Daoy (cell line): ENCODE results near the gene DPYSL3. TPM values are rescaled to one million over a fixed set of nuclear protein-coding genes. Genes with fewer than 3 reads are reported as not detected.
A peak's percentile ranks its signal among the peaks of the same experiment; 100 is the strongest.

ENCODE experiments used
- DNase-seq: peaks from one replicate; pipeline ENCODE4 v3.0.0-alpha.2; 2015; ENCODE audit warnings: low read depth
- total RNA-seq: library from RNA; depleted of rRNA; stranded (reverse); fragments of >200 nt; shearing (Covaris generic); gene quantifications from 2 replicates; pipeline ENCODE4 v1.2.3, GENCODE V29; 2014

The DPYSL3 gene
- total RNA-seq, 1 experiment from 2014 or later = 141 TPM

DNA sequence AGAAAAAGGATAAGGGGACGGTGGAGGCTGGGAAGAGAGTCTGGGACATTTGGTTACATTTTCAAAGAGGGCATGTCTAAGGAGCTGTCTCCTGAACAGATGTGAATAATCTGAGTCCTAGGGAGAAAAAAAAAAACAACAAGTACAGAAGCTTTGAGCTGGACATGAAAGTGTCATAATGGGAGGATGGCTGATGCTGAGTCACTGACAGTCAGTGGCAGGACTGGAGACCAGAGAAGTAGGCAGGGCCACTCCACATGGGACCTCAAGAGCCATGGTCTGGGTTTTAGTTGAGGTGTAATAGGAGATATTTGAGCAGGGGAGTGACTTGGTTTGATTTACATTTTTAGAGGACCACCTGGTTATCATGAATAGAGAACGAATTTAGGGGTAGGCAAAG is 70.6 kb downstream of the DPYSL3 start:
- DNase-seq = peak; percentile 64

DNA sequence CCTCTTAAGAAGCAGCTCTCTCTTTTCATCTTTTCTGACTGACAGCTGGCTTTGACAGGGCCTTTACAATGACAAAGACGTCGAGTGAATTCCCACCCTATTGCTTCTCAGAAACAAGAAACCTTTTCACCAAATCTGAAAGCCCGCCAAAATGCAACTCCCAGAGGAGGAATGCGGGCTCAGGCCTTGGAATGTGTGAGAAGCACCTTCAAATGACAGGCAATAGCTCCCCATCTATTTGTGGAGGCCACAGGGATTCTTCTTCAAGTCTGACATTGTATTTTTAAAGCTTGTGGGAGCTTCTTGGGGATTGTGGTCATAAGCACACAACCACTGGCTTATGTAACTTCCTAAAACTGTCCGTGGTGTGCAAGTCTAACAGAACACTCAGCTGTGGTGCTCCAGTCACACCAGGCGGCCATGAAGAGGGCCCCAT is 72.7 kb downstream of the DPYSL3 start:
- peak; percentile 37 for DNase-seq

DNA sequence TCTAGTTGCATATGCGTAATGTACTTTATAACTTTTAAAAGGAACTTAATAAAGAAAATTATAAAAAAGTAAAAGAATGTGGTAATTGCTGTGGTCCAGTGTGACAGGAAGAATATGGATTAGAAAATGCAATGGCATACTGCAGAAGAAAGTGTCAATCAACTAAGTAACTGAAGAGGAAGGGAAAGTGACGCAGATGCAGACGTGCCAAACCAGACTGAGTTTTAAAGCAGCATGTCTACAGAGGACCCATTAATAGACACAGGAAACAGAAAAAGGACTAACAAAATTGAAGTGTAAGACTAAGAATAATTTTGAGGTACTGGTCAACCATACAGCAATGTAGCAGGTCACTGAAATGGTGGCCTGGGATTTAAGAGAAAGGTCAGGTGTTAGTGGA is 73.3 kb downstream of the DPYSL3 start:
- no peak for DNase-seq

DNA sequence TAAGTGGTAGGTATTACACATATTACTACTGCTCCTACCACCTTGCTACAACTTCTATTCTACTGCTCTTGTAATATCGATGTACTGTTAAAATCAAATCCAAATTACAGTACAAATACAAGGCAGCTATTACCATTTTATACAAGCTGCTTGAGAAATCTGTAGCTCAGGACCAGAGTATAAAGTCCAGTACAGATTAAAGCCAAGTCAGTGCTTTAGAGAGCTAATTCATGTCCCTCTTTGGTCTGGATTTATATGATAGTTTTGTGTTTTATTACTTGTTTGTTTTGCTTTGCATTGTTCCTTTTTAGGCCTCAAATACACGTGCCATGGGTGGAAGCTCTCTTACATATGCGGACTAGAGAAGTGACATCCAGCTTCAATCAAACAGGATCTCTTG is 75.8 kb downstream of the DPYSL3 start:
- DNase-seq = no peak

DNA sequence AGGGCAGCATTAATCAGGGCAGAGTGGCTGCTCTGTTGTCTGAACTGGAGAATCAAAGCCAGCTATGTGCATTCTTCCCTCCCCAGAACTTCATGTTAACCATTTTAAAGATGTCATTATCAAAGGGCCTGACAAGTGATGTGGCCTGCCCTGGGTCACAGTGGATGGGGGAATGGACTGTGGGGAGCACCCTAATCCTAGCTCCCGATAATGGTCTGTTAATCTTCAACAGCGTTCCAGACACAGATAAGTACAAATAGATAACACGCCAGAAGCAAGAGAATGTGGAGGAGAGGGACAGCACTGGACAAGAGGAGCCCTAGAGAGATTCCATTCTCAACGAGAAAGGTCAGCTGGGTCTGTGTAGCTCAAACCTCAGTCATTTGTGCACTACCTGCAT is 77.5 kb downstream of the DPYSL3 start:
- DNase-seq = no peak

DNA sequence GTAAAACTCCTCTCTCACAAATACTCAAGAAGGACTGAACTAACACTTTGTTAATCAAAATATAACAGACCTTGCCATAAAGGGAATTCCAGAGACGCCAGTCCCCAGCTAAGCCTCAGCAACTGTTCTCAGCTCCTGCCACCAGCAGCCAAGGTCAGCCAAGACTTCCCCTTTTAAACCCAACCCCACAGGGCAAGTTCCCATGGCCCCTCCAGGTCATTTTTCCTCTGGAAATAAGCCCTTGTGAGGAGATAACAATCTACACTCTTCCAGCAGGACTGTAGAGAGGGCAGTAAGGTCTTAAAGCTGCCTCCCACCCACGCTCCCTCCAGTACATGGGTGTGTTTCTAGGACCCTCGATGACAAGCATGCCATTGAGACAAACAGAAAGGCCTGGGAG is 78.3 kb downstream of the DPYSL3 start:
- no peak for DNase-seq

DNA sequence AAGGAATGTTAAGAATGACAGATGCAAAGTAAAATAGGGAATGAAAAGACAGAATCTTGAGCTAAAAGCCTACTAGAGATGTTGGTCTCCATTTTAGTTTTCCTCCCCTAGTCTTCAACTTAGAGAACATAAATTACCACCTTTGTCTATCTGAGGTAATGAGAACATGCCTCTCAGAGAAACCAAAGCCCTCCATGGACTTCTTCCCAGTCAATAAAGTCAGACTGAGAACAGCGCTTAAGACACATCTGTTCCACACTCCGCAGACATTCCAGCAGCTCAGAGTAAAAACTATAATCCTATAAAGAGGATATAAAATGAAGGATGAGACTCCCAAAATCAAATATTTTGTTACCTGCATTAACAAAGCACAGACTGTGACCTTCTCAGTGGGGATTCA is 79.2 kb downstream of the DPYSL3 start:
- no peak for DNase-seq

DNA sequence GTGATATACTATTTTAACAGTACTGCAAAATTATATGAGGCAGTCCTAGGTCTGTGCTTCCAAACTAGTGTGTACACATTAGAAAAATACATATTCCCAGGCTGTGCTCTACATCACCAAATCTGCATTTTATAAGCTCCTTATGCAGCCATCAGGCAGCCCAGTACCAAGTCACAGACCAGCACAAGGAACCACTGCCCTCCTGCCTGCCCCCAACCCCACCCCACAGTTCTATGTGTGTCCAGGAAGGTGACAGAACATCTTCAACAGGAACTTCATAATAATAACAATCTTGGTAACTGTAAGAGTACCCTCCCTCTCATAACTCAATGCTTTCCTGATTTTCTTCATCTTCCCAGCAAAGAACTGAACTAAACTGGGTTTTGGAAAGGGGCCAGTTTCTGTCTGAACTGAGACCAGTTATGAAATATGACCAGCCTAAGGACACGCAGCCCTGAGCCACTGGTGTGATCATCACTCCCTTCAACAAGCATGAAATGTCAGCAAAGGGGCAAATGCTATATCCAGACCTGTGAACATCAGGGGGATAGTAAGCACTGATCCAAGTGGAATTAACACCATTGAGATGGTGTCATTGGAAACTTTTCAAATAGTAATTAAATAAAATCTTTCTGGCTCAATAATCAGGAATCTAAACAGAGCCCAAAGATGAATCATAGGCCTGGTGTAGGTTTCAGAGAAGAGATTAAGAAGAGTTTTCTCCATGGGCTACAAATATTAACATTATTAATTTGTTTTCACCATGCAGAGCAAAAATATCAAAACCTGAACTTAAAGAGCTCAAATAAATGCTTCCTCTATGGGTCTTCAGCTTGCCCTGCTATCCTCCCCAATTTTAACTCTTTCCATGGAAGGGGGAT is 82.1 kb downstream of the DPYSL3 start:
- no peak for DNase-seq

DNA sequence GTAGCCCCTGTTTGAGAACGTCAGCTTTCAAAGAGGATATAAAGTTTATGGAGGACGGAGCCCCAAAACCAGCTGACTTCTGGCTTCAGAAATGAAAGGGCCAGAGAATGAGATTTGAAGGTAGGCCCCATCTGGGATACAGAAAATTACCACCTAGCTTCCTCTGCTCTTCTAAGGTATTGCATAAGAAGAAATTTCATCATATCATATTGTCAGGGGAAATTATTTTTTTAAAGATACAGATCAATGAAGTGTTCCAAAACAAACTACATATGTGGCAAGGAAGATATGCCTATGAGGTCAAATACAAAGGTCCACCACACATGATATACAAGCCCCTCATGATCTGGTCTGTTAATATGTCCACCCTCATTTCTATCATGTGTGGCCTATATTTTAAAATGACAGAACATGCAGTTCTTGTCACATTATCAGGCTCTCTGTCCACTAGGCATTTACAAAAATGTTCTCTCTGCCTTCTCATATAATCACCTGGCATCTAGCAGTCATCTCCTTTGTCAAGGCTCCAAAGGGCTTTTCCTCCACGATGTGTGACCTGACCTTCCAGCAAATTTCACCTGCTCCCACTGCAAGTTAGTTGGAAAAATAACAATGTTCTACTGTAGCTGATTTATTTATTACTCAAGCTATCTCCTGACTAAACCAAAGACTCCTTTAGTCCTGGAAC is 83.1 kb downstream of the DPYSL3 start:
- DNase-seq = no peak

DNA sequence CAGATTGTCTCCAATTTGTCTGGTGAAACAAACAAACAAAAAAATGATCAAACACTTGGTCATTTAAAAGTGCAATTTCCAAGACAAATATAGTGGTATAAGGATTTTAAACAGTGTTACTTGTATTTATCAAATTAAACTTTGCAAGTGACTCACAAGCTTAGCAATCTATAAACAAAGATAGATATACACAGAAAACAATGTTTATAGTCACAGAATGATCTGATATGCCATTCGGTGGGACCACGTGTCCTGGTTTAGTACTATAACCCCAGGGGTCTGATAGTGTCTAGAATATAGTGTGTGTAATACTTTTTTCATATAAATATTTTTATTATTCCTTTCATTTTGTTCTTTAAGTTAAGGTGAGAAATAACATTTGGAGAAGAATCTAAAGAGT is 91.3 kb downstream of the DPYSL3 start:
- no peak for DNase-seq

DNA sequence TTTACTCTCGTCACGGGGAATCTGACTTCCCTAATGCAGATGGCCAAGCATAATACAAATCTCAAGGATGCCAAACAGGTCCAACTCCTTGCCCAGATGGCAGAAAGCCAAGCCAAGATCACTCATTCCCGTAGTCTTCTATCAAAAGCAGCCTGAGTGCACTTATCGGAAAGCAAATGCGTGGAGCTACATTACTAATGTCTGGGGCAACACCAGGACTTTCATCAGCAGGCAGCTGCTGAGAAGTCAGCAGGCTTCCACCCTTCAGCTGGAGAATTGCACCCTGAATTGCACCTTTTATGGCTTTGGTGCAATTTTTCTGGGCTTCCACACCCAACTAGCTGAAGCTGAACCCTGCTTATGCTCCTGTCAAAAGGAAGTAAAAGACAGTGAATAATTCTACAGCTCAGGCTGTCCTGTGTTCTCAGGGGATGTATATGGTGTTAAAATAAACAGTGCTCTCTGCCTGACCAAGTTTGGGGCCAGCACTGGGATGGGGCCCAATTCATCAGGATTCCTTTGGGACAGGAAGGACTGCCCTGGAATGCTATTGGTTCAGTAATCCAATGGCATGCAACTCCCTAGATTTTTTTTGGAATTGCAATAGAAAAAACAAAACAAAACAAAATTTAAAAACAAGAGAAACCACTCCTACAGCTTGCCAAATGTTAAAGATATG is 92.6 kb downstream of the DPYSL3 start:
- DNase-seq = peak; percentile 42

DNA sequence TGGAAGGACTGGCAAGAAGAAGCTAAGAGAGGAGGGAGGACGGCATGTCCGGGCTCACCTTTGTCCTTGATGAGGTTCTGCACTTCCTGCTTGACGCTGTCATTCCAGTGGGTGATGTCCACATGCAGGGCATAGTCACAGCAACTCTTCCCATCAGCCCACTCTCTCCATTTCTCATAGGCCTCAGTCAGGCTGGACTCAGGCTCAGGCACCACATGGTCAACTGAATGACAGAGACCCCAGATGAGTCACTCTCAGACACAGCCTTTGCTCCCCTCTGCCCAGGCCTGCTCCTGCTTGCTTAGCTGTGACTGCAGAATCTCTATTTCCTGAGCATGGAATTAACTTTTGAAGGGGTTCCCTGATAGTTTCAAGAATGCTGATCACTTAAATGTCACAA is 94.2 kb downstream of the DPYSL3 start:
- no peak for DNase-seq

DNA sequence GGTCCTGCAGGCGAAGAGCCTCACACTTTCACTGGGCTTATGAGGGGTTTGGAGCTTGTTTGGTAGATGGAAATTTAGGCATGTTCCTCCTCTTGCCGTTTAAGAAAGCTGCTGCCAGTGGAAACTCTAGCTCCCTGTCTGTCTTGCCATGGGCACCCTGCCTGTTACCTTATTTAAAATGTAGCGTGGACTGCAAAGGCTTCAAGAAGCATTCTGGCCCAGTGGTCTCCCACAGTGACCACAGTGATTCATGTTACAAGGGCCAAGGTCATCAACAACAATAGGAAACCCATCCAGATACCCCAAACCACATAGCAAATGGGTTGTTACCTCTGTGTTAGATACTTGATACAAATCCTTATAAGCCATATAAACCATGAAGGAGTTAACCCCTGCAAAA is 96.6 kb downstream of the DPYSL3 start:
- no peak for DNase-seq

DNA sequence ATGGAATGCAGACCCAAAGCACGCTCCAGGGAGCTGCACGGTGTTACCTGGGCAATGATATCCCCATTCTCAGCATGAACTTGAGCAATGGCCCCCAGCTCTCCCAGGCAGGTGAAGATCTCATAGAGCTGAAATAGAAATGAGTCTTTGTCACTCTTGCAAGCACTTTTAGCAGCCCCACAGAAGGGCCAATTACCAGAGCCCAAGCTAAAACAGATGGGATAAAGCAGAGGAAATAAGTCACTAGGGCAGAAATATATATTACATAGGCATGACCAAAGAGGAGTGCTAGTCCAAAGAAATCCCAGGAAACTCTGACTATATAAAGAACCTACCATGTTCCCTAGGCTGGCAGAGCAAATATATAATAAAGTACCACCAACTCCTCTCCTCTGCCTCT is 97.3 kb downstream of the DPYSL3 start:
- no peak for DNase-seq

DNA sequence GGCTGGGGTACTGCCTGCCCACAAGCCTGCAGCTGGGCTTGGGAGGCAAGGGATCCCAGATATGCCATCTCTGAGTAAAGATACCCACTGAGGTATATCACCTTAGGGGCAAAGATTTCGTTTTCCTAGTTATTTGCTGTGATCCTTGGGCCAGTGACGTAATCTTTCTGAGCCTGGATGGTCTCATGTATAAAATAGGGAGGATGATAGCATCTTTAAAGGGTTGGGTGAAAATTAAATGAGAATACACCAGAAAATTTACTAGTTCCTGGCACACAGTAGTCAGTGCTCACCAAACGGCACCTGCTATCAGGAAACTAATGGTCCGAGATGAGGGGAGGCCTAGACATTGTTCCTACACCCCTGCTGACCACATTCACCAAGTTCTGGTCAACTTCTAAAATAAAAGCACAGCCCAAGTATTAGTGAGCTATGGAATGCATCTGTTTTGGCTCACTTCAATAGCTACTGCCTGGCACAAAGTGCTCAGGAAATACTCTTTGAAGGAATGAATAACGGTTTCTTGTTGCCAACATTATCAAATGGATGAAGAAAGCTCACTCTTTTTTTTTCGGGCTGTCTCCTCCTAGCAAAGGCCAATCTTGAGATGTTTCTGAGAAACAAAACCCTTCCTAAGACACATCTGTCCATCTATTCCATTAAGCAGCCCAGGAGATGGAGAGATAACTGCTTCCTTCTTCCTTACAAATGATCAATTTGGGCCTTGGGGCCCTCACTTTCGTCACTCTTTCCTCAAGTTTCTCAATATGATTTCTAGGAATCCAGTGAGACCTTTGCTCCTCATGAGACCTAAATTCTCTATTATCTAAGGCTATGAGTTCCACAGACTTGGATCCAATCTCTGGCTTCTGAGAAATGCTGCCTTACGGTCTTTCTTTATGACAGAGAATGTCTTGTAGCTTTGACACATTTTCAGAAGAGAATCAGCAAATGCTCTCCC is 98.2 kb downstream of the DPYSL3 start:
- no peak for DNase-seq

DNA sequence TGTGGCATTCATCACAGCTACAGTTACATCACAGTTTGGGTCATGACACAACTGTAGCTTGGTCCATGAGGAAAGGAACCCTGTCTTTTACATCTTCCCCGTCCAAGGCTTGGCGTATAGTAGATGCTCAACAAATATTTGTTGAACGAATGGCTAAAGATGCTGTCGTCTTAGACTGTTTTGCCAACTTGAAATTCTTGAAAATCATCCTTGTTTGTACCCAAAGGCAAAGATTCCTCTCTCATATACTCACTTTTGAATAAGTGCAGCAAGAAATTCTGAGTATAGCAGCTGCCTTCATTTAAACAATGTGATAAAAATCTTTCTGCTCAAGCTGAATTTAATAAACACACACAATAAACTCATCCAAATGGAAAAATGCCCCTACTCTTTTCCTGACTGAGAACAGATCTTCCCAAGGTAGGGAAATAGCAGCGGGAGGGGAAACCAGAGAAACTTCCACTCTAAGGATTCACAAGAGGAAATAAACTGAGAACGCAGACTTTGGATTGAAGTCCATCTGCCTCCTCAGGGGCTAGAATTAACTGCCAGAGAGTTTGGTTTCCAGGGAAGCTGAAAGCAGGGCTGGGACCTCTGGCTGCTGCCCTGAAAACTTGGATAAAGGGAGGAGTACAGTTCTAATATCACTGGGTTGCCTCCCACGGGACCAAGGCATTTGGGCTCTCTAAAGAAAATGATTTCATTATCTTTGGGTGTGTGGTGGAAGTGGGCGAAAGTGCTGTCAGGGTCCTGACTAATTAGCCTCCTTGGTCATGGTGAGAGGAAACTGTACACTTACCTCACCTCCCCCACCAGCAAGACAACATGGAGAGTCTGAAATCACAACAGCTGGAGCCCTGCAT is 99.1 kb downstream of the DPYSL3 start:
- DNase-seq = no peak

DNA sequence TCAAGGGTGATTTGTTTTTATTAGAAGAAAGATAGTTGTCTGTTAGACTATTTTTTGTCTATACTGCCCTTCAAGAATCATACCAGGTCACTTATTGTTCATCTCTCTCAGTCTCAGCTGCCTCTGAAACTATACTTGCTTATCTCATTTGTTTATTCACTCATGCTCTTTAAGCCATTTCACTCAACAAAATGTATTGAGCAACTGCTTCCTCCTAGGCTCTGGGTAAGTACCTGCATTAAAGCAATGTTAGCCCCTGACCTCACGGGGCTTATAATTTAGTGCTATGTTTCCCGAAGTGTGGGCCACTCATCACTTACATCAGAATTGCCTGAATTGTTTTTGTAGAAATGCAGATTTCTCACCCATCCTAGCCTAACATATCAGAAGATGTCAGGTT is 100.9 kb downstream of the DPYSL3 start:
- DNase-seq = no peak

DNA sequence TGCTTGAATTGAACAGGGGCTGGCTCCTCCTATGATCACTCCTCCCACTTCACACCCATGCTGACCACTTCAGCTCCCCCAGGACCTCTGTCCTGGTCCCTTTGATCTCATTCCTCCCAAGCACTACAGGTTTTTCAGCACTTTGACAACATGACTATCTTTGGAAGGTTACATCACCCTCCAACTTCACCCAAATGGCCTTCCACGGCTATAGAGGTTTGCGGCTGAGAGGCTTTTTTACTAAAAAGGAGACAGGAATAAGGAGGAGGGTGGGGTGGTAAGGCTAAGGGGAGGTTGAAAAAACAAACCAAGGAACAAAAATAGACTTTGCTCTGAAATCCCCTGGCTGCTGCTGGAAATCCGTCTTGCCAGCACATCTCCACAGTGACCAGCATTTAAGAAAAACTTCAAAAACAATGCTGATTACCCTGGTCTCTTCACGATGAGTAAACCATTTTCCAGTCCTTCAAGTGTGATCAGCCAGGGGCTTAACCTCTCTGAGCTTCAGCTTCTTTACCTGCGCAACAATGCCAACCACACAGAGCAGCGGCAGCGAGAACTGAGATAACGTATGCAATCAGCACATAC is 102.7 kb downstream of the DPYSL3 start:
- peak; percentile 44 for DNase-seq

DNA sequence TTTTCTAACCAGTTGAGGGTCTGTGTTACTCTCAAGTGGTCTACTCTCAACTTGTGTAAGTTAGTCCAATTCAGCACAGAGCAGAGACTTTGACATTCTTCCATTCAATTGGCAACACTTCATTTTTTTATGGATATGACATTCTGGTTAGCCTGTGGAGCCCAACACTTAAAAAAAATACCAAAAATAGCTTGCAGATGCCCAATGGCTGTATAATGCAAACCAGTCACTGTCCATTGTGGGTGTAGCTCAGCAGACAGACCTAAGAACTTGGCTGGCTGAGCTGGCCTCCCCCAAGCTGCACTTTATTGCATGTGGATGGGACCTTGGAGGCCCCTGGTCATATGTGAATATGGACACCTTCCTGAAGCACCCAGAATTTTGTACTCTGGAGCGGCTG is 103.2 kb downstream of the DPYSL3 start:
- no peak for DNase-seq

DNA sequence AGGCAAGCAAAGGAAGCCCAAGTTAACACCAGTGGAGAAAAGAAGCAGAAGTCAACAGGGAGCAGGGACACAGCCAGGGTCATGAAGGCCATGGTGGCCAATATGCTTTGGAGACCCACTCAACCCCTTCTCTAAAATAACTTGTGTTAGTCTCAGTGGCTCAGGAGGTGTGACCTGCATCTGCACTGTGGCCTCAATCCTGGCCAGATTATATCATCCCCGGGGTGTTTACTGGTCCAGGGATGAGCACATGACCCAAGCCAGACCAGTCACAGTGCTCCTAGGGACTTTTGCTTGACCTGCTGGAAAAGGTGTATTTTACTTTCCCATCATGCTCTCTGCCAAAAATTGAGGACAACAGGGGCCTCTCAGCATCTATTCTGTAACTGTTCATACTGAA is 105.2 kb downstream of the DPYSL3 start:
- no peak for DNase-seq
